IMR-90 (cell line): ENCODE results near the gene PATL2. TPM values are rescaled to one million over a fixed set of nuclear protein-coding genes. Genes with fewer than 3 reads are reported as not detected.

Experiments used
- ATAC-seq: fragments of 200-7000 bp; cut with Tn5 transposase; 2 replicates; pipeline ENCODE4 v1.9.1; 2020; ENCODE audit warnings: low read depth, mild to moderate bottlenecking, moderate library complexity
- BruUV-seq: library from RNA; stranded (reverse); fragments of 400-500 nt; replicated peaks from 2 replicates; lab custom pipeline; 2021; lab: Mats Ljungman, UMichigan
- CTCF ChIA-PET: fragments of 300-600 bp; formaldehyde crosslinking; extraction: SDS; loops from one replicate; lab custom pipeline; 2021; ENCODE audit warnings: antibody characterized with exemption; lab: Yijun Ruan, JAX
- POLR2A ChIA-PET: fragments of 300-600 bp; sonication (Branson Sonifier 250); formaldehyde crosslinking; loops from one replicate; lab custom pipeline; 2022; ENCODE audit warnings: antibody characterized with exemption; ENCODE audit not compliant: unreplicated experiment; lab: Charles Lee
- DNase-seq: peaks from one replicate; pipeline ENCODE4 v3.0.0; 2013
- H2AFZ ChIP-seq: replicated peaks from 2 replicates; pipeline ENCODE3; 2013; ENCODE audit warnings: low read length, mild to moderate bottlenecking; ENCODE audit not compliant: poor library complexity
- H2AK5ac ChIP-seq: 2 replicates; pipeline ENCODE4 v1.6.1; 2013; ENCODE audit warnings: low read depth, low read length, inconsistent platforms
- H2AK9ac ChIP-seq: replicated peaks from 2 replicates; pipeline ENCODE3; 2013; ENCODE audit warnings: mild to moderate bottlenecking, low read depth, low read length, moderate library complexity; ENCODE audit not compliant: poor library complexity
- H2BK120ac ChIP-seq: 2 replicates; pipeline ENCODE4 v1.6.1; 2013; ENCODE audit warnings: low read depth, low read length, inconsistent platforms
- H2BK15ac ChIP-seq: 3 replicates; pipeline ENCODE4 v1.6.1; 2013; ENCODE audit warnings: low read depth, low read length, inconsistent platforms
- H2BK20ac ChIP-seq: 2 replicates; pipeline ENCODE4 v1.6.1; 2013; ENCODE audit warnings: low read depth, mild to moderate bottlenecking, inconsistent platforms, low read length, moderate library complexity
- H2BK5ac ChIP-seq: 2 replicates; pipeline ENCODE4 v1.6.1; 2013; ENCODE audit warnings: mild to moderate bottlenecking, low read depth, low read length, inconsistent platforms; ENCODE audit not compliant: poor library complexity, severe bottlenecking
- H3K14ac ChIP-seq: replicated peaks from 2 replicates; pipeline ENCODE4 v1.6.1; 2013; ENCODE audit warnings: low read depth, low read length, inconsistent platforms
- H3K18ac ChIP-seq: 2 replicates; pipeline ENCODE4 v1.6.1; 2013; ENCODE audit warnings: low read depth, low read length, control low read depth
- H3K23ac ChIP-seq: 2 replicates; pipeline ENCODE4 v1.6.1; 2013; ENCODE audit warnings: low read depth, low read length, inconsistent platforms
- H3K27ac ChIP-seq: 2 replicates; pipeline ENCODE4 v1.5.1; 2013; ENCODE audit warnings: mild to moderate bottlenecking, control low read depth, low read length; ENCODE audit not compliant: insufficient read depth
- H3K27me3 ChIP-seq: 2 replicates; pipeline ENCODE4 v1.6.1; 2013; ENCODE audit warnings: low read length; ENCODE audit not compliant: control insufficient read depth, insufficient read depth
- H3K36me3 ChIP-seq: 2 replicates; pipeline ENCODE4 v1.6.1; 2013; ENCODE audit warnings: low read length, mixed read lengths; ENCODE audit not compliant: control insufficient read depth, insufficient read depth
- H3K4ac ChIP-seq: 2 replicates; pipeline ENCODE4 v1.6.1; 2013; ENCODE audit warnings: low read depth, low read length, inconsistent platforms
- H3K4me1 ChIP-seq: 2 replicates; pipeline ENCODE4 v1.6.1; 2013; ENCODE audit warnings: low read length, mixed read lengths; ENCODE audit not compliant: control insufficient read depth, insufficient read depth
- H3K4me2 ChIP-seq: 2 replicates; pipeline ENCODE4 v1.6.1; 2013; ENCODE audit warnings: low read depth, mild to moderate bottlenecking, control low read depth, low read length, moderate library complexity
- H3K4me3 ChIP-seq: 2 replicates; pipeline ENCODE4 v1.5.1; 2013; ENCODE audit warnings: low read depth, mild to moderate bottlenecking, control low read depth, low read length, moderate library complexity; ENCODE audit not compliant: insufficient read depth
- H3K56ac ChIP-seq: 2 replicates; pipeline ENCODE4 v1.6.1; 2013; ENCODE audit warnings: low read length, inconsistent platforms; ENCODE audit not compliant: insufficient read depth; ENCODE audit errors: extremely low read depth
- H3K79me1 ChIP-seq, 2 experiments: 2 replicates each; pipeline ENCODE4 v1.6.1; 2013; ENCODE audit warnings: low read length in 2 of 2, inconsistent platforms in 1 of 2, low read depth in 1 of 2
- H3K9ac ChIP-seq: 2 replicates; pipeline ENCODE4 v1.6.1; 2013; ENCODE audit warnings: low read depth, low read length, control low read depth
- H3K9me1 ChIP-seq: 2 replicates; pipeline ENCODE4 v1.6.1; 2013; ENCODE audit warnings: low read length, inconsistent platforms; ENCODE audit not compliant: insufficient read depth
- H3K9me3 ChIP-seq: 2 replicates; pipeline ENCODE4 v1.6.1; 2013; ENCODE audit warnings: low read length; ENCODE audit not compliant: control insufficient read depth, insufficient read depth
- H4K20me1 ChIP-seq: 2 replicates; pipeline ENCODE4 v1.6.1; 2013; ENCODE audit warnings: low read length, inconsistent platforms; ENCODE audit not compliant: insufficient read depth
- H4K5ac ChIP-seq: 2 replicates; pipeline ENCODE4 v1.6.1; 2013; ENCODE audit warnings: mild to moderate bottlenecking, low read depth, low read length, control low read depth
- H4K8ac ChIP-seq, 2 experiments: 2 replicates each; pipeline ENCODE4 v1.6.1; 2013; ENCODE audit warnings: low read depth in 2 of 2, low read length in 2 of 2, control low read depth in 1 of 2, inconsistent platforms in 1 of 2
- H4K91ac ChIP-seq: 2 replicates; pipeline ENCODE4 v1.6.1; 2013; ENCODE audit warnings: low read depth, low read length, inconsistent platforms; ENCODE audit not compliant: insufficient read depth
- FOS ChIP-seq: fragments of 150-350 bp; IDR thresholded peaks from 2 replicates; pipeline ENCODE4 v1.6.1; 2016; ENCODE audit warnings: low read depth, low read length
- MAFK ChIP-seq: IDR thresholded peaks from 2 replicates; pipeline ENCODE4 v1.6.1; 2012; ENCODE audit warnings: low read depth, low read length, improper control_type of control experiment
- MXI1 ChIP-seq: IDR thresholded peaks from 2 replicates; pipeline ENCODE4 v1.6.1; 2012; ENCODE audit warnings: low read depth, mild to moderate bottlenecking, low read length, moderate library complexity, borderline replicate concordance
- SMC3 ChIP-seq: fragments of 150-350 bp; IDR thresholded peaks from 2 replicates; pipeline ENCODE4 v1.6.1; 2016; ENCODE audit warnings: low read depth, mild to moderate bottlenecking, antibody characterized with exemption, low read length, moderate library complexity
- WGBS, 2 experiments: methylation state at CpG; one replicate each; pipeline versions ENCODE4 v1.1.5 to v1.1.7; 2013; ENCODE audit warnings: missing lambda C conversion rate in 2 of 2; ENCODE audit not compliant: insufficient read length in 1 of 2; ENCODE audit errors: extremely low coverage in 2 of 2; 5-methylcytosine and 5-hydroxymethylcytosine counted together
- dilution Hi-C: fragments of 300-500 bp; cut with HindIII; formaldehyde crosslinking; loops from one replicate; pipeline ENCODE4 v1.14.3; 2018; ENCODE audit warnings: low sequenced_read_pairs; ENCODE audit not compliant: unreplicated experiment
- in situ Hi-C: fragments of 300-500 bp; cut with MboI; formaldehyde crosslinking; loops from 3 replicates; pipeline ENCODE4 v1.14.3; 2019; ENCODE audit warnings: low sequenced_read_pairs, inconsistent platforms, mixed read lengths
- intact Hi-C: fragments of 100-400 bp; cut with micrococcal nuclease; formaldehyde crosslinking; loops from 2 replicates; pipeline ENCODE4 v1.10.0; 2022
- polyA plus RNA-seq, 3 experiments: library from polyadenylated mRNA; depleted of rRNA; stranded (reverse); fragments of >200 nt; gene quantifications; 2 replicates each; pipeline ENCODE4 v1.2.3, GENCODE V29; 2012; ENCODE audit warnings: low replicate concordance in 1 of 3
- total RNA-seq: library from RNA; depleted of rRNA; stranded (reverse); fragments of >200 nt; gene quantifications from 2 replicates; pipeline ENCODE4 v1.2.3, GENCODE V29; 2012
- TF ChIP-seq, protein P1 (sequence below): fragments of 150-350 bp; IDR thresholded peaks from 2 replicates; pipeline ENCODE4 v1.6.1; 2017; ENCODE audit warnings: mild to moderate bottlenecking, antibody characterized with exemption, low read length, low read depth
- TF ChIP-seq, protein P2 (sequence below): conservative IDR thresholded peaks from 2 replicates; pipeline ENCODE4 v1.5.1; 2012; ENCODE audit warnings: mild to moderate bottlenecking, low read depth, low read length, improper control_type of control experiment

PATL2 gene
- total and polyA plus RNA-seq, 2 of the 4 experiments (the other 2 are of a cell fraction): 0.10 TPM; not detected in 1

DNA sequence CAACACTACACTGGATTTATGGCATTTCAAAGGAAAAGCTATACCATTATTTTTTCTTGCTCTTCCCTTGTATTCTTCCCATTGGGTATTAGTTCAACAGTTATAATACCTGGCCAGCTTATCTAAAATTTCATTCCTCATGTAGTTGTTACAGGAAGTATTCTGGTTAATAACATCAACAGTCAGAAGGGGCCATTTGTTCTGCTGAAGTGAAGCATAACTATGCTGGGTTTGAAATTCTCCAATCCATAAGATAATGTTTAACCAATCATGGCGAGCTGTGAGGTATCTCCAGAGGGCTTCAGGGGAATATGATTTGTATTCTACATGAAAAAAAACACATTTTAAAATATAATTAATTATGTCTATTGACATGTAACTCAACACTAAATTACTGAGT lies 91.0 kb downstream of the PATL2 start:
- no peak overlapping the region for H2BK15ac ChIP-seq
- no peak overlapping the region for H2BK5ac ChIP-seq
- H2AK5ac ChIP-seq: no peak overlapping the region
- intact Hi-C loops: no loop called here
- no peak overlapping the region for H2AFZ ChIP-seq
- no peaks in the 10 kb centered on the region for H4K20me1 ChIP-seq
- no peak overlapping the region for H2BK20ac ChIP-seq
- CTCF ChIA-PET: no interaction called here
- ATAC-seq (no peak), DNase-seq (no peak)
- H3K9me1 ChIP-seq: no peaks in the 10 kb centered on the region
- no peak overlapping the region for H3K4me2 ChIP-seq
- H3K9ac ChIP-seq: no peak overlapping the region
- H3K9me3 ChIP-seq: no peaks in the 10 kb centered on the region
- H3K18ac ChIP-seq: no peak overlapping the region
- no peak overlapping the region for H4K91ac ChIP-seq
- H4K8ac ChIP-seq: no peak overlapping the region
- no peak overlapping the region for H3K4me3 ChIP-seq
- POLR2A ChIA-PET: no interaction called here
- peaks cover 17% of the 10 kb centered on the region for H3K36me3 ChIP-seq
- no peak overlapping the region for H3K14ac ChIP-seq
- no peak for TF ChIP-seq FOS
- TF ChIP-seq, protein P1, sequence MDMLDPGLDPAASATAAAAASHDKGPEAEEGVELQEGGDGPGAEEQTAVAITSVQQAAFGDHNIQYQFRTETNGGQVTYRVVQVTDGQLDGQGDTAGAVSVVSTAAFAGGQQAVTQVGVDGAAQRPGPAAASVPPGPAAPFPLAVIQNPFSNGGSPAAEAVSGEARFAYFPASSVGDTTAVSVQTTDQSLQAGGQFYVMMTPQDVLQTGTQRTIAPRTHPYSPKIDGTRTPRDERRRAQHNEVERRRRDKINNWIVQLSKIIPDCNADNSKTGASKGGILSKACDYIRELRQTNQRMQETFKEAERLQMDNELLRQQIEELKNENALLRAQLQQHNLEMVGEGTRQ: no peak
- TF ChIP-seq MAFK: no peak
- TF ChIP-seq MXI1: no peak
- TF ChIP-seq, protein P2, sequence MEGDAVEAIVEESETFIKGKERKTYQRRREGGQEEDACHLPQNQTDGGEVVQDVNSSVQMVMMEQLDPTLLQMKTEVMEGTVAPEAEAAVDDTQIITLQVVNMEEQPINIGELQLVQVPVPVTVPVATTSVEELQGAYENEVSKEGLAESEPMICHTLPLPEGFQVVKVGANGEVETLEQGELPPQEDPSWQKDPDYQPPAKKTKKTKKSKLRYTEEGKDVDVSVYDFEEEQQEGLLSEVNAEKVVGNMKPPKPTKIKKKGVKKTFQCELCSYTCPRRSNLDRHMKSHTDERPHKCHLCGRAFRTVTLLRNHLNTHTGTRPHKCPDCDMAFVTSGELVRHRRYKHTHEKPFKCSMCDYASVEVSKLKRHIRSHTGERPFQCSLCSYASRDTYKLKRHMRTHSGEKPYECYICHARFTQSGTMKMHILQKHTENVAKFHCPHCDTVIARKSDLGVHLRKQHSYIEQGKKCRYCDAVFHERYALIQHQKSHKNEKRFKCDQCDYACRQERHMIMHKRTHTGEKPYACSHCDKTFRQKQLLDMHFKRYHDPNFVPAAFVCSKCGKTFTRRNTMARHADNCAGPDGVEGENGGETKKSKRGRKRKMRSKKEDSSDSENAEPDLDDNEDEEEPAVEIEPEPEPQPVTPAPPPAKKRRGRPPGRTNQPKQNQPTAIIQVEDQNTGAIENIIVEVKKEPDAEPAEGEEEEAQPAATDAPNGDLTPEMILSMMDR: no peak
- TF ChIP-seq SMC3: no peak
- no peak overlapping the region for H4K5ac ChIP-seq
- H3K4ac ChIP-seq: no peak overlapping the region
- H3K27ac ChIP-seq: no peak overlapping the region
- no peak overlapping the region for H2BK120ac ChIP-seq
- no peak overlapping the region for H3K56ac ChIP-seq
- no peak overlapping the region for H2AK9ac ChIP-seq
- peaks cover 3% of the 10 kb centered on the region; the same call in 1 of the 2 replicates for H3K4me1 ChIP-seq
- peaks cover 0 to 4% of the 10 kb centered on the region in 2 experiments; a peak in 1 of 4 replicates for H3K79me1 ChIP-seq
- in situ Hi-C loops: no loop called here
- BruUV-seq: no TSS peak
- H3K23ac ChIP-seq: no peak overlapping the region
- dilution Hi-C loops: no loop called here
- no CpG with 5 or more reads among the region's 1 CpG for WGBS, 2 experiments
- H3K27me3 ChIP-seq: no peaks in the 10 kb centered on the region
